Calu3 (cell line): ENCODE results near the gene CHODL. TPM values are rescaled to one million over a fixed set of nuclear protein-coding genes. Genes with fewer than 3 reads are reported as not detected.

Experiments
- BruUV-seq: library from RNA; stranded (reverse); fragments of 400-500 nt; replicated peaks from 2 replicates; lab custom pipeline; 2021; lab: Mats Ljungman, UMichigan
- CTCF ChIA-PET: fragments of 300-600 bp; sonication (Branson Sonifier 250); formaldehyde crosslinking; loops from one replicate; lab custom pipeline; 2022; ENCODE audit warnings: antibody characterized with exemption; lab: Charles Lee
- DNase-seq: peaks from one replicate; pipeline ENCODE4 v3.0.0; 2022
- H3K27ac Mint-ChIP-seq: one replicate; pipeline ENCODE4 v1.8.0; 2022; ENCODE audit warnings: mixed read lengths; ENCODE audit not compliant: unreplicated experiment
- H3K27me3 Mint-ChIP-seq: one replicate; pipeline ENCODE4 v1.8.0; 2022; ENCODE audit warnings: mixed read lengths; ENCODE audit not compliant: unreplicated experiment
- H3K36me3 Mint-ChIP-seq: one replicate; pipeline ENCODE4 v1.8.0; 2022; ENCODE audit warnings: mild to moderate bottlenecking, moderate library complexity, mixed read lengths; ENCODE audit not compliant: insufficient read depth, unreplicated experiment
- H3K4me1 Mint-ChIP-seq: one replicate; pipeline ENCODE4 v1.8.0; 2022; ENCODE audit warnings: mild to moderate bottlenecking, low read depth, mixed read lengths; ENCODE audit not compliant: unreplicated experiment
- H3K4me3 Mint-ChIP-seq: one replicate; pipeline ENCODE4 v1.8.0; 2022; ENCODE audit warnings: mild to moderate bottlenecking, low read depth, moderate library complexity, mixed read lengths; ENCODE audit not compliant: unreplicated experiment
- H3K9me3 Mint-ChIP-seq: one replicate; pipeline ENCODE4 v1.8.0; 2022; ENCODE audit warnings: low read depth, mixed read lengths; ENCODE audit not compliant: unreplicated experiment
- intact Hi-C: fragments of 100-400 bp; cut with micrococcal nuclease; formaldehyde crosslinking; loops from one replicate; pipeline ENCODE4 v1.10.0; 2022; ENCODE audit not compliant: unreplicated experiment
- total RNA-seq: library from RNA; stranded (reverse); gene quantifications from 2 replicates; pipeline ENCODE4 v1.2.3, GENCODE V29; 2022
- TF ChIP-seq, protein P1 (sequence below): fragments of 200-600 bp; IDR thresholded peaks from one replicate; pipeline ENCODE4 v1.8.0; 2022; ENCODE audit warnings: antibody characterized with exemption; ENCODE audit not compliant: unreplicated experiment

Gene CHODL
- total RNA-seq, 1 experiment from 2014 or later = not detected

DNA sequence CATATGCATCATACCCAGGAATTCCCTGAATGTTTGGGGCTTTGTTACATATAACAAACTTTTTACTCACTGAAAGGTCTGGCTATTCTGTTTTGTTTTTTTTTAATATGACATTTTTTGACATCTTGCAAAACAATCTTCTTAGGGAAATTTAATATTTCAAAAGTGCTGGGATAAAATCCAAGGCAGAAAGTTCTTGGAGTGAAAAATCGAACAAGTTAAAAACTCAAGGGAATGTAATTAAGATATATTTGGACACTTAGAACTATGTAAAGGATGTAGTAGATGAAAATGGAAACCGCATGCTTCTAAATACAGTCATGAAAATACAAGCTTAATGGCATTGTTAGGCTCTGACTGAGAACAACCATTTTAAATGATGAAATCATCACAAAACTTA is 8.6 kb downstream of the CHODL start:
- TF ChIP-seq, protein P1, sequence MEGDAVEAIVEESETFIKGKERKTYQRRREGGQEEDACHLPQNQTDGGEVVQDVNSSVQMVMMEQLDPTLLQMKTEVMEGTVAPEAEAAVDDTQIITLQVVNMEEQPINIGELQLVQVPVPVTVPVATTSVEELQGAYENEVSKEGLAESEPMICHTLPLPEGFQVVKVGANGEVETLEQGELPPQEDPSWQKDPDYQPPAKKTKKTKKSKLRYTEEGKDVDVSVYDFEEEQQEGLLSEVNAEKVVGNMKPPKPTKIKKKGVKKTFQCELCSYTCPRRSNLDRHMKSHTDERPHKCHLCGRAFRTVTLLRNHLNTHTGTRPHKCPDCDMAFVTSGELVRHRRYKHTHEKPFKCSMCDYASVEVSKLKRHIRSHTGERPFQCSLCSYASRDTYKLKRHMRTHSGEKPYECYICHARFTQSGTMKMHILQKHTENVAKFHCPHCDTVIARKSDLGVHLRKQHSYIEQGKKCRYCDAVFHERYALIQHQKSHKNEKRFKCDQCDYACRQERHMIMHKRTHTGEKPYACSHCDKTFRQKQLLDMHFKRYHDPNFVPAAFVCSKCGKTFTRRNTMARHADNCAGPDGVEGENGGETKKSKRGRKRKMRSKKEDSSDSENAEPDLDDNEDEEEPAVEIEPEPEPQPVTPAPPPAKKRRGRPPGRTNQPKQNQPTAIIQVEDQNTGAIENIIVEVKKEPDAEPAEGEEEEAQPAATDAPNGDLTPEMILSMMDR = no peak
- intact Hi-C loops = no loop called here
- H3K9me3 Mint-ChIP-seq = no peaks in the 10 kb centered on the region
- no peak overlapping the region for H3K4me3 Mint-ChIP-seq
- no peak overlapping the region for H3K27ac Mint-ChIP-seq
- no peaks in the 10 kb centered on the region for H3K27me3 Mint-ChIP-seq
- BruUV-seq = no TSS peak
- H3K36me3 Mint-ChIP-seq = peaks cover 5% of the 10 kb centered on the region
- DNase-seq = no peak
- CTCF ChIA-PET = no interaction called here
- no peaks in the 10 kb centered on the region for H3K4me1 Mint-ChIP-seq

GRCh38 chr21:18253799-18254198 is 9.2 kb downstream of the CHODL start:
- Mint-ChIP-seq H3K36me3 (peaks cover 5% of the 10 kb centered on the region), H3K4me1 (no peaks in the 10 kb centered on the region), H3K4me3 (no peak overlapping the region), H3K9me3 (no peaks in the 10 kb centered on the region), H3K27ac (no peak overlapping the region), H3K27me3 (no peaks in the 10 kb centered on the region)
- CTCF ChIA-PET = no interaction called here
- intact Hi-C loops = no loop called here
- DNase-seq = no peak
- TF ChIP-seq, protein P1 = no peak
- no TSS peak for BruUV-seq

- no peak overlapping the region for H3K4me3 Mint-ChIP-seq
- H3K36me3 Mint-ChIP-seq = no peaks in the 10 kb centered on the region
- H3K27me3 Mint-ChIP-seq = no peaks in the 10 kb centered on the region
- no peak for DNase-seq
- CTCF ChIA-PET = no interaction called here
- no TSS peak for BruUV-seq
- H3K27ac Mint-ChIP-seq = no peak overlapping the region
- intact Hi-C loops = no loop called here
- H3K9me3 Mint-ChIP-seq = peaks cover 4% of the 10 kb centered on the region
- H3K4me1 Mint-ChIP-seq = no peaks in the 10 kb centered on the region
- TF ChIP-seq, protein P1 = no peak
Measured at GRCh38 chr21:18265944-18266343, 21.3 kb downstream of the CHODL start.

- Mint-ChIP-seq H3K36me3 (no peaks in the 10 kb centered on the region), H3K27ac (no peak overlapping the region), H3K4me3 (no peak overlapping the region), H3K27me3 (no peaks in the 10 kb centered on the region), H3K4me1 (no peaks in the 10 kb centered on the region), H3K9me3 (peaks cover 4% of the 10 kb centered on the region)
- BruUV-seq = no TSS peak
- TF ChIP-seq, protein P1 = no peak
- DNase-seq = no peak
- CTCF ChIA-PET = no interaction called here
- intact Hi-C loops = no loop called here
Measured at GRCh38 chr21:18267496-18267895, 22.9 kb downstream of the CHODL start.

DNA sequence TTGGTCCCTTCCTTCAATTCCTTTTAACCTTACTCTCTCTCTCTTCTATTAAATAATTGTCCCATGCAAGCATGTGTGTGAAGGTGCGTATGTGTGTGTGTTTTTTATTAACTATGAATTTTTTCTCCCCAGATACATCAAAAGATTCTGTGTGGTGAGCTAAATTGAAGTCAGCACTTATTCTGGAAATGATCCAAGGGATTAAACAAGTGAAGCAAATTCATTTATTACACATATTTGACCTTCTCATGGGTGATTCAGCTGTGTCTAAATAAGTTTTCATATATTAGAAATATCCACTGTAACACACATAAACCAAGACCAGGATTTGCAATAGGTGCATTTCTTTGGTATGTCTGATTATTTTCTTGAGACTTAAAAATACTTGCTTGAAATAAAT is 24.3 kb downstream of the CHODL start:
- no TSS peak for BruUV-seq
- H3K36me3 Mint-ChIP-seq = no peaks in the 10 kb centered on the region
- DNase-seq = no peak
- no peaks in the 10 kb centered on the region for H3K27me3 Mint-ChIP-seq
- TF ChIP-seq, protein P1 = no peak
- H3K9me3 Mint-ChIP-seq = peaks cover 4% of the 10 kb centered on the region
- no peaks in the 10 kb centered on the region for H3K4me1 Mint-ChIP-seq
- CTCF ChIA-PET = no interaction called here
- no peak overlapping the region for H3K27ac Mint-ChIP-seq
- intact Hi-C loops = no loop called here
- H3K4me3 Mint-ChIP-seq = no peak overlapping the region
